Measurements from ENCODE around the gene SUSD3.

- TF ChIP-seq POLR2A (IDR thresholded peaks at IDR 0.05) (no peak), CTCF (IDR thresholded peaks at IDR 0.05) (no peak)
Observed at GRCh38 chr9:93010056-93010455, 48.4 kb upstream of the SUSD3 start.
